Smooth muscle cell (in vitro differentiated cells): ENCODE results near the gene ABLIM1. TPM values are rescaled to one million over a fixed set of nuclear protein-coding genes. Genes with fewer than 3 reads are reported as not detected.
A peak's percentile ranks its signal among the peaks of the same experiment; 100 is the strongest.

ENCODE experiments used
- DNase-seq: peaks from one replicate; lab custom pipeline; 2025; ENCODE audit not compliant: unreplicated experiment; lab: John Stamatoyannopoulos, UW
- H2AFZ ChIP-seq: fragments of 200-600 bp; sonication (generic); 2 replicates; pipeline ENCODE4 v1.6.0; 2016; ENCODE audit warnings: antibody characterized with exemption, low read depth, mild to moderate bottlenecking
- H3F3A ChIP-seq: fragments of 200-600 bp; sonication (generic); 2 replicates; pipeline ENCODE4 v1.6.0; 2017; ENCODE audit warnings: antibody characterized with exemption, low read depth
- H3K27ac ChIP-seq: fragments of 200-600 bp; sonication (generic); 2 replicates; pipeline ENCODE4 v1.5.1; 2016; ENCODE audit warnings: low read depth, mild to moderate bottlenecking
- H3K27me3 ChIP-seq: fragments of 200-600 bp; sonication (generic); 2 replicates; pipeline ENCODE4 v1.6.1; 2016; ENCODE audit warnings: low read depth, mild to moderate bottlenecking
- H3K36me3 ChIP-seq: fragments of 200-600 bp; sonication (generic); 2 replicates; pipeline ENCODE4 v1.5.1; 2016; ENCODE audit warnings: low read depth
- H3K4me1 ChIP-seq: fragments of 200-600 bp; sonication (generic); 2 replicates; pipeline ENCODE4 v1.5.1; 2016; ENCODE audit warnings: low read depth
- H3K4me2 ChIP-seq: fragments of 200-600 bp; sonication (generic); 2 replicates; pipeline ENCODE4 v1.6.0; 2016; ENCODE audit warnings: mild to moderate bottlenecking
- H3K4me3 ChIP-seq: fragments of 200-600 bp; sonication (generic); 2 replicates; pipeline ENCODE4 v1.5.1; 2016; ENCODE audit warnings: mild to moderate bottlenecking
- H3K79me2 ChIP-seq: fragments of 200-600 bp; sonication (generic); 2 replicates; pipeline ENCODE4 v1.6.0; 2016; ENCODE audit warnings: low read depth, mild to moderate bottlenecking
- H3K9ac ChIP-seq: fragments of 200-600 bp; sonication (generic); 2 replicates; pipeline ENCODE4 v1.6.0; 2016; ENCODE audit warnings: low read depth
- H3K9me3 ChIP-seq: fragments of 200-600 bp; sonication (generic); replicated peaks from 2 replicates; pipeline ENCODE4 v1.5.1; 2016; ENCODE audit warnings: low read depth
- H4K20me1 ChIP-seq: fragments of 200-600 bp; sonication (generic); 2 replicates; pipeline ENCODE4 v1.6.0; 2016; ENCODE audit warnings: low read depth
- WGBS: methylation state at CpG from one replicate; pipeline ENCODE4 v1.1.7; 2016; ENCODE audit warnings: low lambda C conversion rate; 5-methylcytosine and 5-hydroxymethylcytosine counted together
- polyA plus RNA-seq: library from polyadenylated mRNA; unstranded; fragments of >200 nt; fragmentation: Nextera tagmentation; extraction: Ambion mirVana; gene quantifications from 2 replicates; pipeline ENCODE4 v1.2.1, GENCODE V29; 2016
- total RNA-seq: library from RNA; depleted of rRNA; stranded (reverse); fragments of >200 nt; gene quantifications from 2 replicates; pipeline ENCODE4 v1.2.3, GENCODE V29; 2014
- TF ChIP-seq, protein P1 (sequence below): fragments of 200-600 bp; sonication (generic); IDR thresholded peaks from 2 replicates; pipeline ENCODE4 v1.5.1; 2017; ENCODE audit warnings: borderline replicate concordance, mild to moderate bottlenecking, antibody characterized with exemption; ENCODE audit not compliant: insufficient read depth, poor library complexity, severe bottlenecking

Gene ABLIM1
- total and polyA plus RNA-seq, 2 experiments from 2014 or later: 1.6 to 17.6 TPM

DNA sequence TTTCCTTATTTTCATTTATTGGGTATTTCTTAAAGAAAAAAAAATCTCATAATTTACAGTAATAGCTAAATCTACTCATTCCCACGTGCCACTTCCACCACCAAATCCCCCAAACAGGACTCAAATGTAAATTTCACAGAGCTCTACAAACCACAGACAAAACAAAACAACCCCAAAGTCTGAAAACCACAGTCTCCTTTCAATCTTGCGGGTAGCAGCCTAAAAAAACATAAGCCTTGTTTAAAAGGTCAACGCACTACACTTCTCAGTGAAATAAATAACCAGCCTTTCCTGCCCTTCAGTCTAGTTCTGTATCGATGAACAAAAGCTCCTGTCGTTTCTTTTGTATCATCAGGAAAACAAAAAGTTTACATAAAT is 132.0 kb downstream of the ABLIM1 start:
- no peaks in the 10 kb centered on the region for H3K79me2 ChIP-seq
- peaks cover 35% of the 10 kb centered on the region for H3K4me1 ChIP-seq
- peak overlapping the region; percentile 83 for H3K4me2 ChIP-seq
- H3K4me3 ChIP-seq: peak overlapping the region; percentile 43
- TF ChIP-seq, protein P1, sequence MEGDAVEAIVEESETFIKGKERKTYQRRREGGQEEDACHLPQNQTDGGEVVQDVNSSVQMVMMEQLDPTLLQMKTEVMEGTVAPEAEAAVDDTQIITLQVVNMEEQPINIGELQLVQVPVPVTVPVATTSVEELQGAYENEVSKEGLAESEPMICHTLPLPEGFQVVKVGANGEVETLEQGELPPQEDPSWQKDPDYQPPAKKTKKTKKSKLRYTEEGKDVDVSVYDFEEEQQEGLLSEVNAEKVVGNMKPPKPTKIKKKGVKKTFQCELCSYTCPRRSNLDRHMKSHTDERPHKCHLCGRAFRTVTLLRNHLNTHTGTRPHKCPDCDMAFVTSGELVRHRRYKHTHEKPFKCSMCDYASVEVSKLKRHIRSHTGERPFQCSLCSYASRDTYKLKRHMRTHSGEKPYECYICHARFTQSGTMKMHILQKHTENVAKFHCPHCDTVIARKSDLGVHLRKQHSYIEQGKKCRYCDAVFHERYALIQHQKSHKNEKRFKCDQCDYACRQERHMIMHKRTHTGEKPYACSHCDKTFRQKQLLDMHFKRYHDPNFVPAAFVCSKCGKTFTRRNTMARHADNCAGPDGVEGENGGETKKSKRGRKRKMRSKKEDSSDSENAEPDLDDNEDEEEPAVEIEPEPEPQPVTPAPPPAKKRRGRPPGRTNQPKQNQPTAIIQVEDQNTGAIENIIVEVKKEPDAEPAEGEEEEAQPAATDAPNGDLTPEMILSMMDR: no peak
- no peaks in the 10 kb centered on the region for H3K27me3 ChIP-seq
- H3F3A ChIP-seq: no peaks in the 10 kb centered on the region
- no peak for DNase-seq
- H3K9me3 ChIP-seq: no peaks in the 10 kb centered on the region
- H3K27ac ChIP-seq: peak overlapping the region; percentile 7
- peak overlapping the region; percentile 20 for H3K9ac ChIP-seq
- no peaks in the 10 kb centered on the region for H4K20me1 ChIP-seq
- 3% methylated on average over 5 of the region's 5 CpGs for WGBS
- no peaks in the 10 kb centered on the region for H3K36me3 ChIP-seq
- peak overlapping the region; percentile 49 for H2AFZ ChIP-seq

DNA sequence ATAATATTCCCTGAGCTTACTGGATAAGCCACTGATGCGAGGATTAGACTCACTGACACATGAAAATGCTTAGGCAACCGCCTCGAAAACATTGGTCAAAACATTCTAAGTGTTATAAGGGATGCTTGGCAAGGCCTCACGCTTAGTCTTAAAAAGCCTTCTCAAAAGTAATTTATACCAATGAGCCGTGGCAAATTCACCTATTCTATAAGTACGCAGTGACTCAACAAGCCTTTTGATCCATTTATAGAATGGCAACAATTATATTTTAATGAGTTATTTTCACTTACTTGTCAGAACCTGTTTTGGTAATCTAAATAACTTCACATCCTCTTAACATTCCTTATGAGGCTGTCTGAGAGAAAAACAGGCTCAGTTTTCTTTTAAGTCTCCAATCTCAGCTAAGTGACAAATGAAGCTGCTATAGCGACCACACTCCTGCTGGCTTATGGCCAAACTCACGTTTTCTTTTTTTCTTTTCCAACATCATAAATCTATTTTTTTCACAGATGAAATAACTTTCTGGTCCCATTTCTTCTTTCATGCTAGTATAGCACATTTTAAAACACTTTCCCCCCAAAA is 132.6 kb downstream of the ABLIM1 start:
- Histone ChIP-seq H3K9ac (peak overlapping the region; percentile 20), H3K4me2 (peak overlapping the region; percentile 83), H3K4me1 (peaks cover 35% of the 10 kb centered on the region), H2AFZ (no peak overlapping the region), H3K4me3 (peak overlapping the region; percentile 43), H3K36me3 (no peaks in the 10 kb centered on the region), H3K79me2 (no peaks in the 10 kb centered on the region), H3F3A (no peaks in the 10 kb centered on the region), H3K27ac (peak overlapping the region; percentile 7), H3K27me3 (no peaks in the 10 kb centered on the region), H3K9me3 (no peaks in the 10 kb centered on the region), H4K20me1 (no peaks in the 10 kb centered on the region)
- 48% methylated on average over 8 of the region's 8 CpGs for WGBS
- DNase-seq: no peak
- TF ChIP-seq, protein P1: no peak

- Histone ChIP-seq H3F3A (no peaks in the 10 kb centered on the region), H4K20me1 (no peaks in the 10 kb centered on the region), H3K9ac (no peak overlapping the region), H2AFZ (no peak overlapping the region), H3K36me3 (no peaks in the 10 kb centered on the region), H3K4me1 (peaks cover 51% of the 10 kb centered on the region), H3K79me2 (no peaks in the 10 kb centered on the region), H3K4me2 (no peak overlapping the region), H3K4me3 (no peak overlapping the region), H3K9me3 (no peaks in the 10 kb centered on the region), H3K27ac (no peak overlapping the region), H3K27me3 (no peaks in the 10 kb centered on the region)
- TF ChIP-seq, protein P1: no peak
- WGBS: 94% methylated on average over 3 of the region's 3 CpGs
- no peak for DNase-seq
Measured at GRCh38 chr10:114523876-114524275, 134.2 kb downstream of the ABLIM1 start.

GRCh38 chr10:114521255-114521654 is 136.8 kb downstream of the ABLIM1 start:
- Histone ChIP-seq H3K4me1 (peaks cover 49% of the 10 kb centered on the region), H3F3A (no peaks in the 10 kb centered on the region), H3K79me2 (no peaks in the 10 kb centered on the region), H4K20me1 (no peaks in the 10 kb centered on the region), H3K9me3 (no peaks in the 10 kb centered on the region), H3K4me3 (no peak overlapping the region), H3K4me2 (no peak overlapping the region), H3K36me3 (no peaks in the 10 kb centered on the region), H3K27me3 (no peaks in the 10 kb centered on the region), H3K9ac (no peak overlapping the region), H3K27ac (no peak overlapping the region), H2AFZ (no peak overlapping the region)
- WGBS: 93% methylated on average over 3 of the region's 3 CpGs
- TF ChIP-seq, protein P1: no peak
- no peak for DNase-seq
